HG03442 (cell line): ENCODE measurements around the gene CAMK2N2.

Experiments
- ATAC-seq: cut with Tn5 transposase; IDR thresholded peaks from one replicate; pipeline ENCODE4 v1.9.1; 2021; ENCODE audit warnings: mild to moderate bottlenecking, moderate library complexity; ENCODE audit not compliant: unreplicated experiment

The CAMK2N2 gene

GRCh38 chr3:184241141-184241446 lies 20.3 kb downstream of the CAMK2N2 start:
- no peak for ATAC-seq

GRCh38 chr3:184240384-184241140 lies 20.8 kb downstream of the CAMK2N2 start:
- no peak for ATAC-seq

GRCh38 chr3:184239708-184240107 lies 21.6 kb downstream of the CAMK2N2 start:
- ATAC-seq: no peak

GRCh38 chr3:184239221-184239620 lies 22.1 kb downstream of the CAMK2N2 start:
- no peak for ATAC-seq

GRCh38 chr3:184238246-184238818 lies 23.0 kb downstream of the CAMK2N2 start:
- no peak for ATAC-seq

GRCh38 chr3:184237807-184238206 lies 23.5 kb downstream of the CAMK2N2 start:
- no peak for ATAC-seq

- ATAC-seq: no peak
Observed at GRCh38 chr3:184237211-184237610, 24.1 kb downstream of the CAMK2N2 start.

GRCh38 chr3:184236636-184237035 lies 24.7 kb downstream of the CAMK2N2 start:
- no peak for ATAC-seq

GRCh38 chr3:184236033-184236410 lies 25.3 kb downstream of the CAMK2N2 start:
- no peak for ATAC-seq

- no peak for ATAC-seq
Observed at GRCh38 chr3:184235381-184236032, 25.8 kb downstream of the CAMK2N2 start.

- no peak for ATAC-seq
Observed at GRCh38 chr3:184234671-184235380, 26.5 kb downstream of the CAMK2N2 start.

GRCh38 chr3:184234224-184234623 lies 27.1 kb downstream of the CAMK2N2 start:
- no peak for ATAC-seq

GRCh38 chr3:184233127-184233843 lies 28.1 kb downstream of the CAMK2N2 start:
- ATAC-seq: no peak

- ATAC-seq: no peak
Observed at GRCh38 chr3:184231671-184232070, 29.7 kb downstream of the CAMK2N2 start.

- no peak for ATAC-seq
Observed at GRCh38 chr3:184230603-184231528, 30.5 kb downstream of the CAMK2N2 start.

GRCh38 chr3:184230081-184230602 lies 31.2 kb downstream of the CAMK2N2 start:
- no peak for ATAC-seq

GRCh38 chr3:184229394-184230080 lies 31.8 kb downstream of the CAMK2N2 start, which contains the start of gene VWA5B2:
Gene VWA5B2 (plus strand): TSS chr3:184229585. CDS start chr3:184230529, 944 bp downstream.
- ATAC-seq: peak; percentile 74

- ATAC-seq: no peak
Observed at GRCh38 chr3:184228376-184229137, 32.8 kb downstream of the CAMK2N2 start.
